Astrocyte of the spinal cord (primary cell): ENCODE results near the gene EFCAB8.

ENCODE experiments used
- DNase-seq: peaks from one replicate; pipeline ENCODE4 v3.0.0; 2011; ENCODE audit warnings: low read depth, low spot score
- H3K4me3 ChIP-seq: 2 replicates; pipeline ENCODE4 v1.5.1; 2011; ENCODE audit warnings: low read depth, mild to moderate bottlenecking, low read length, moderate library complexity
- CTCF ChIP-seq: IDR thresholded peaks from 2 replicates; pipeline ENCODE4 v1.5.1; 2012; ENCODE audit warnings: low read depth, mild to moderate bottlenecking, low read length, inconsistent platforms
- in situ Hi-C: cut with HindIII; loops from 2 replicates; pipeline ENCODE4 v1.10.0; 2017; ENCODE audit warnings: low sequenced_read_pairs

The EFCAB8 gene, protein sequence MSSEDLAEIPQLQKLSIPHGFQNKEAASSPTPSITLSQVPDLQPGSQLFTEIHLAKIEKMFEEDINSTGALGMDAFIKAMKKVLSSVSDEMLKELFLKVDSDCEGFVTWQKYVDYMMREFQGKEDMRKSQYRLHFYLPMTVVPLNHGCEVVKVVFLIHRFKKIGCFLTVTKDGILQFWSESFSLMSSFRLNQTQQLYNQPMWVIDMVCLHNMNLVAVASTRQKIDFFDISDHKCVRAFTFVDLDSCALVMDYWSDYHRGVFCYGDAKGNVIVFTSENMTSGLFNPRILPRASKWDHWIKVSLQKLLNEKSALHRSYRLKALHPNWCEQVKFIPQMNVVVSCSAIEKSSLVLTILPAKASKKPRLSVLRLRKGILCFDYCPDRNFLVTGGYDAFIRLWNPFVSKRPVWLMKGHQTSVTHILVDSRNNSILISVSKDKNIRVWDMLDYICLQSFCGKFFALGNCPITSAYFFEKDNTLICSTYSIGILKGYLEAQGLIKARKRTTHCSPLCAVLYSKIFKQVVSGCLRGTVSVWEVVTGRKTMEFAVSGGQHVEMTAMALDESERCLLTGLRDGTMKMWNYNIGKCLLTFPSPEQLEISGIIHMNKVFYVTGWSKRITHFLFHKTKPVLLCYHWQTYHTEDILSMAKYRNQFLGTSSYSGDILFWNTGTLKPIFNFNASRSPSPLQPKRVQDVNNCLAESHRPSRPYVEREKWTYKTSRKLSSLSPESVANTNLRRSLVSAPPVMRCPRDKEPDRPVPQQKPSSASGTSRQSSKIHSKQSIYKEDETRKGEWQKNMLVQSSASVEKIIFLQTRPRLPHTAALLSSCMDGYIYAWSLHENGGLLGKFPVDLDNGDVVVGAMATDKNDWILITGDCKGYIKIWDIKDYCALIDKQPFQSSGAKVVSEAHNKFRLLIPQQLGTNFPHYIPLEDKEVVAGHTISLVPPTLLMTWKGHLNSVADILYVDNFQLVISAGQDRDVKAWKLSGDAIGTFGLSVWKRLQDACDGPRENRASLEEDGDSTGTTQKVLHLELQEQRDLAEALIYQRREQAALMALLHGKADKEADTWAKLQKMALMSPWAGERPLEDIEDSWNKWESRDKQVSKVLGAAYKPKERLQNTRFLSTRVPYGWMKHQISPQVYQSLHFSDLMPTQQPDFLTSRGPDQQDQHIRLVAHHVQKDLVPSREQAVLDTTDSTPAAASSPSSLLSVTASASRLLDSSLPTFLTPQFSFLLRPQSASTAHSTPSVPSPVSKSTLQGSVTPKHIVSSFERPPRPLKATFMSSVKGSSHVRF

DNA sequence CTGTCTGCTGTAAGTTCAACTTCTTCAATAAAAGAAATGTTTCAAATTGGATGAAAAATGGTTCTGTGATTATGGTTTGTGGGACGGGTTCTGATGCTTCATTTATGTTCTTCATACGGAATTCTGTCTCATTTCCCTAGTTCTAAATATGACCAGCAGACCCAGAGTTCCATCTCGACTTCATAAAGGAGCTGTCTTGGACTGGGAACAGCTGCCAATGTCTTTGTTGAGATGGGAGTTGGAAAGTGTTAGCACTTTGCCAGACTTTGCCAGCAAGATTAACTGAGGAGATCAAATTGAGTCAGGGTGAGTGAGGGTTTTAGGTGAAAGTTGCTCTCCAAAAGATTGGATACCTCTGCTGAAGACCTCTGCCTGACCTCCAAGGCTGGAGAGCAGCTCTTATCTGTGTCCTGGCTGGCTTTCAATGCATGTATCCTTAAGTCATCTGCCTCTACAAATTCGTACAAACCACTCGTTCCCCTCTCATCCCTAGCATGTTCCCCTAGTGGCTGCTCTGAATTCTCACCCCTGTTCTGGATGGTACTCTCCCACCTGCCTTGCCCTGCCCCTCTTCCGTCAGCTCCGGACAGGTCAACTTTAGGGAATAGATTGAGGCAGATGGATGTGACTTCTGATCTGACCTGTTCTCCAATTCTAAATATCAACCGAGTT lies at the start of gene EFCAB8:
TSS of gene EFCAB8 (plus strand) at position 223 of the 672 bp plus-strand sequence. CDS start 4,870 bp downstream, outside the sequence.
- in situ Hi-C loops: no loop called here
- no peak for DNase-seq
- H3K4me3 ChIP-seq: no peak within 1 kb of the TSS
- TF ChIP-seq CTCF: no peak

DNA sequence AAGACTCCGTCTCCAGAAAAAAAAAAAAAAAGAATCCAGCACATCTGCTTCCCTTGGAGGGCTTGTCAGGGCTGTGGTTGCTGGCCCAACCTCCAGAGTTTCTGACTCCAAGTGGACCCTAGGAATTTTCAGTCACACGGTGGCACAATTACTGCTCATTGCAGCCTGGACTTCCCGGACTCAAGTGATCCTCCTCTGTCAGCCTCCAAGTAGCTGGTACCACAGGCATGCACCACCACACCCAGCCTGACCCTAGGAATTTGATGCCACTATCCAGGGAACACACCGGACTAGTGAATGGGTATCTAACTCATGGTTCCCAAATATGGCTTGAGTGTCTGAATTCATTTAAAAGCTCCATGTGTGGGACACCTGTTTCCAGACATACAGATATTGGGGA lies 48.8 kb upstream of the EFCAB8 start:
- no peak for TF ChIP-seq CTCF
- H3K4me3 ChIP-seq: no peak overlapping the region
- in situ Hi-C loops: no loop called here
- no peak for DNase-seq

GRCh38 chr20:32810941-32811340 lies 47.8 kb upstream of the EFCAB8 start:
- DNase-seq: no peak
- TF ChIP-seq CTCF: no peak
- in situ Hi-C loops: no loop called here

DNA sequence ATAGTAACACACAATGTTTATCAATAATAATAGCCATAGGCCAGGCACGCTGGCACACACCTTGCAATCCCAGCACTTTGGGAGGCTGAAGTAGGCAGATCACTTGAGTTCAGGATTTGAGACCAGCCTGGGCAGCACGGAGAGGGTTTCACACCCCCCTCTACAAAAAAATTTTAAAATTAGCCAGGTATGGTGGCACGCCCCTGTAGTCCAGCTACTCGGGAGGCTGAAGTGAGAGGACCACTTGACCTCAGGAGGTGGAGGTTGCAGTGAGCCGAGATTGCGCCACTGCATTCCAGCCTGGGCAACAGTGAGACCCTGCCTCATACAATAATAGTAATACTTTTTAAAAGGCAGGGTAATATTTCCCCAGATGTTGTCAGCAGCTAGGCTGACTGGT lies 46.8 kb upstream of the EFCAB8 start:
- no peak for TF ChIP-seq CTCF
- no peak overlapping the region for H3K4me3 ChIP-seq
- no peak for DNase-seq
- in situ Hi-C loops: no loop called here

More at GRCh38 chr20:32810941-32811340, 47.8 kb upstream of the EFCAB8 start:
- no peak overlapping the region for H3K4me3 ChIP-seq

GRCh38 chr20:32819992-32820697 lies 38.6 kb upstream of the EFCAB8 start:
- no peak for TF ChIP-seq CTCF
- peak overlapping the region; percentile 75 for H3K4me3 ChIP-seq
- in situ Hi-C loops: no loop called here
- DNase-seq: peak; percentile 50
